Stimulated activated CD4-positive, alpha-beta T cell treated with anti-CD3 and anti-CD28 coated beads, Interleukin-12 subunit alpha, Interleukin-12 subunit beta, amount 100 ng/mL, for 4 hours (primary cell): Measurements from ENCODE around the gene TBCD.
A peak's percentile ranks its signal among the peaks of the same experiment; 100 is the strongest.

Source experiments
- DNase-seq: peaks from one replicate; pipeline ENCODE4 v3.0.0-alpha.2; 2020

Gene TBCD

DNA sequence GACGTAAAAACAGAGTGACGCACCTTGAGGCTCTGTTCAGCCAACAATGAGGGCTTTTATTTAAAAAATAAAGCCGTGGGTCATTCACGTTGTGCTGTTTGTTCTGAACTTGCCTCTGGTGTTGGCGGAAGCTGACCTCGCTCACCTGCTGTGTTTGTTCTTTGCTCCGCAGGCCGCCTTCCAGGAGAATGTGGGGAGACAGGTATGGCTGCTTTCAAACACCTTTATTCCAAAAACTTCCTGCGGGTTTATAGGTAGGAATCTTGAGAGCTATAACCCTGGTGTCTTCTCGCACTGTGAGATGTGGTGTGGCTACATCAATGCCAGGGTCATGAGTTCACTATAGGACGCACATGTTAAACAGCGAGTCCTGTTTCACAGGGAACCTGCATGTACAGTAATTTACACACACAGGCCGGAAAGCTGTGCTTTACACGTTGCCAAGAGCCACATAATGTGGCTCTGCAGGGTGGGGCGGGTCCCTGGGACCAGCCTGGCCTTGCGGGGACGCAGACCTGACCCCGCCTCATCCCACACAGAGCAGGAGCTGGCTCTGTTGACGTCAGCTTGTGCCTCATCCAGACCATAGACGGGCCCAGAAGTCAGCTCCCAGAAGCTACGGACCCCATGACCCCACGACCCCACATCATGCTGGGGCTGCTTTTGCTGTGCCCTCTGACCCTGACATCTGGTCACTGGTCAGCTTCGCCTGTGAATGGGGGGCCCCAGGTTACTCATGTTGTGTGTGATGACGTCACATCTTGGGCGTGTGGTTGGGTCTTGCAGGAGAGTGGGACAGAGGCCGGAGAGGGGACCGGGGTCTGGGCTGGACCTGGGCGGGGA, 137.9 kb downstream of the TBCD start:
- DNase-seq: no peak

DNA sequence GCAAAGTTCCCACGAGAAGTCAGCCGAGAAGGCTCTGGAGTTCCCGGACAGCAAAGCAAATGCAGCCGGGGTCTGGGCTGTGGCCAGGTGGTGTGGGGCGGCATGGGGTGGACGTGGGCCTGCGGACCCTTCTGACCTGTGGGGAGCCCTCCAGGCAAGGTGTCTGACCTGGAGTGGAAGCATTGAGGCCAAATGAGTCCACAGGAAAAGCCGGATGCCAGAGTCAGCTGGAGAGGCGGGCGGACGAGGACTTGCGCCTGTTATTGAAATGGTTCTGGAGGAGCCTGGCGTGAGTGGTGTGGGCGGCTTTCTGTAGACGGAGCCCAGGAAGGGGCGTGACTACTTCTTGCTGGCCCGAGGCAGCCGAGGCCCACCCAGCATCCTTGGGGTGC, 138.5 kb downstream of the TBCD start:
- no peak for DNase-seq

DNA sequence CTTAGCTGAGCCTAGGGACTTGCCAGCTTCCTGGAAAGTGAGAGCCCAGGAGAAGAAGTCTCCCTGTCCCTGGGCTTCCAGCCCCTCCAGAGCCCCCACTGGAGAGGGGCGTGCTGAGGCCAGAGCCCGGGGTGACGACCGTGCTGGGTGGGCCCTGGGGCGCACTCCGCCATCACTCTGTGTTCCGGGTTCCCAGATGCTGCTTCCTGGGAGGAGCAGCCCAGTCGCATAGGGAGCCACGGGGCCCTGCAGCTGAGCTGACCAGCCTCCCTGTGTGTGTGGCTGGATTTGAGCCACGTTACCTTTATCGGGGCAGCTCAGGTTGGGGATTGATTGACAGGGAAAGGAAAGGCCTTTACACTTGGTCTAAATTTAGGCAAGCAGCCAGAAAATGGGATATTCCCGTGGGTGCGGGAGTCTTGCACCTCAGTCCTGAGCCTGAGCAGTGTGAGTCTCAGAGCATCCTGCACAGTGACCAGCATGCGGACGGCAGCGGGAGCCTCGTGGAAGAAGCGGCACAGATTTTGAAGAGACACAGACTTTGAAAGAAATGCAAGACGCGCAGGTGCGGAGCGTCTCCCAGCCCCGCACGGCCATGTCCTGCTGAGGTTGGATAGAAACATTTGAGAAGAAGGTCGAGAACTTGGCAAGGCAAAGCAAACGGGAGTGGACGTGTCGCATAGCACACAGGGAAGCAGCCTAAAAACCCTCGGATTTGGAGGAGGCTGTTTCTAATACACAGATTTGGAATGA, 139.2 kb downstream of the TBCD start:
- DNase-seq: no peak

DNA sequence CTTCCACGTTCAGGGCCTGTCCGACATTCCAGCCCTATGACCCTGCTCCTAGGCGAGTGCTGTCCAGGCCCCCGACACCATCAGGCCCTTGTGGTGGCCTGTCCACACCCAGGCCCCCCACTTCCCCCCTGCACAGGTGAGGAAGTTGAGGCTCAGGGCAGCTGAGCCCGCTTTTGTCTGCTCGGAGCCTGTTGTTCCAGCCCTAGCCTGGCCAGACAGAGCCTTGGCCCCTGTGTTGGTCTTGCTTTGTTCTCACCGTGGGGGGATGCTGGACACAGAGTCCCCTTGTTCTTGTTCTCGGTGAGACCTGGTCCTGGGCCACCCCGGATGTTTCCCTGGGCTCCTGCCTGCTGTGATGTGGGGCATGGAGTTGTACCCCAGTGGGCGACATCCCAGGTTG, 140.0 kb downstream of the TBCD start:
- DNase-seq: no peak

DNA sequence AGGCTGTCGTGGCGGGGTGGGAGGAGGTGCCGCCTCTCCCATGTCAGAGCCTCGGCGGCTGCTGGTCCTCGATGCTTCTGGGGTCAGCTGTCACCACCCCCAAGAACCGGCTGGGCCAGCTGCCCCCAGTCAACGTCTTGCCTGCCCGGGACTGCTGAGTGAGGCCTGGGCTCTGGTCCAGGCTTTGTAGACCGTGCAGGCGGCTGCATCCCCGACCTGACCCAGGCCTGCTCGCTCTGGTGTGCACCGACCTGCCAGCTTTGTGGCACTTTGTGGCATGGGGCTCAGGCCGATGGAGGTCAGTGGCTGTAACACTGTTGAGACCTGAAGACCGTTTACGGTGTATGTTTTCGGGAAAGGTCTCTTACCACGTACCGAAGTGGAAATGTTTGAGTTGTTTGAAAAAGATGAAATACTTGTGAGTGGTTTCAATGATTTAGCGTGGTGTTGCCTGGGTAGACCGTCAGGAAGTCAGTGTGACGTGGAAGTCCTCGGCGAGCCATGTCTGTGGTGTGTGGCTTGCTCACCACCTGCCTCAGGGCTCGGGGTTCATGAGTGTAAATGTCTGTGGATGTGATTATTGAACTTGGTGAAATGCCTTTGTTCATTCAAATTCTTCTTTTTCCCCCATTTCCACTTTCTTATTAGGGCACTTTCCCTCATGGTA, 141.2 kb downstream of the TBCD start:
- DNase-seq: peak; percentile 32

DNA sequence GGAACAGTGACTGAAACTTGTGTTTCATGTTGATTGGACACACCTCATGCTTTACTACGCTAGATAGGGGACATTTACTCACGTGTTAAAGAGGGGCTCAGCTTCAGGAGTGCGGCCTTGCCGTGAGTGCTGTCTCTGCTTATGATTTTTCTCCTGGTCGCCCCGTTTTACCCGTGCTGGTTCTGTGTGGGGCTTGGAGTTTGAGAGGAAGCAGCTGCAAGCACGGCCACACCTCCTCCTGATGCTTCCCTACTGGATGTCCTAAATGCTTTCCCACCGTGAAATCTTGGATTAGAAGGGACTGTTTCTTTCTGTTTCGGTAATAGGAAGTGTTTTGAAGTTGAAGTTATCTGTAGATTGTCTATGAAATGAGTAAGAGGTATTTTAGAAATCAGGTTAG, 141.9 kb downstream of the TBCD start:
- DNase-seq: no peak

DNA sequence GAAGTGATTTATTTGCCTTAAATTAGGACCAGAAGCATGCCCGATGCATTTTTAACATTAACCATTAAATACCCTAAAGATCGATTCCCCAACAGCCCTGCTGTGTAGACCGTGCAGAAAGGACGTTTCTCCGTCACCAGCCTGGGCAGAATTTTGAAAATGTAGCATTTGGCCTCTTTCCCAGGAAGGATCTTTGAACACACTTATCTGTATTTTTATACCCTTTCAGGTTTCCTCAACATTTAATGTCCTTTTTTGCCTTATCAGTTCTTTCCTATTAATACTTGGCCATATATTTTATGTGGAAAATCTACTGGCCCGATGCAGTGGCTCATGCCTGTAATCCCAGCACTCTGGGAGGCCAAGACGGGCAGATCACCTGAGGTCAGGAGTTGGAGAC, 142.5 kb downstream of the TBCD start:
- DNase-seq: no peak

DNA sequence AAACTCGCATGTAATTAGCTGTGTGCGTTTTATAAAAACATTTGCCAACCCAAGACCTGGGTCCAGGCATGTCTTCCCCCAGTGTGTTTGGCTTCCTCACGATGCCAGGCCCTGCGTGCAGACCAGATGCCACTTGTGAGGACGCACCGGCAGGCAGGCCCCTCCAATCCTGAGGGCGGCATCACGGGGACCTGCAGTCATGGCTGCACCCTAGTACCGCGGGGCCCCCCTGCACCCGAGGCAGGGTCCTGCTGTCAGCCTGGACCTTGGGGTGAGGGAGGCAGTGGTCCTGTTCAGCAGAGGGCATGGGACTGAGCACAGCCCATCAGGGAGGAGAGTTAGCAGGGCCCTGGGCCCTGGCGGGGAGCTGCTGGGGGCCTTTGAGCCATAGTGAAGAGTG, 143.2 kb downstream of the TBCD start:
- no peak for DNase-seq

DNA sequence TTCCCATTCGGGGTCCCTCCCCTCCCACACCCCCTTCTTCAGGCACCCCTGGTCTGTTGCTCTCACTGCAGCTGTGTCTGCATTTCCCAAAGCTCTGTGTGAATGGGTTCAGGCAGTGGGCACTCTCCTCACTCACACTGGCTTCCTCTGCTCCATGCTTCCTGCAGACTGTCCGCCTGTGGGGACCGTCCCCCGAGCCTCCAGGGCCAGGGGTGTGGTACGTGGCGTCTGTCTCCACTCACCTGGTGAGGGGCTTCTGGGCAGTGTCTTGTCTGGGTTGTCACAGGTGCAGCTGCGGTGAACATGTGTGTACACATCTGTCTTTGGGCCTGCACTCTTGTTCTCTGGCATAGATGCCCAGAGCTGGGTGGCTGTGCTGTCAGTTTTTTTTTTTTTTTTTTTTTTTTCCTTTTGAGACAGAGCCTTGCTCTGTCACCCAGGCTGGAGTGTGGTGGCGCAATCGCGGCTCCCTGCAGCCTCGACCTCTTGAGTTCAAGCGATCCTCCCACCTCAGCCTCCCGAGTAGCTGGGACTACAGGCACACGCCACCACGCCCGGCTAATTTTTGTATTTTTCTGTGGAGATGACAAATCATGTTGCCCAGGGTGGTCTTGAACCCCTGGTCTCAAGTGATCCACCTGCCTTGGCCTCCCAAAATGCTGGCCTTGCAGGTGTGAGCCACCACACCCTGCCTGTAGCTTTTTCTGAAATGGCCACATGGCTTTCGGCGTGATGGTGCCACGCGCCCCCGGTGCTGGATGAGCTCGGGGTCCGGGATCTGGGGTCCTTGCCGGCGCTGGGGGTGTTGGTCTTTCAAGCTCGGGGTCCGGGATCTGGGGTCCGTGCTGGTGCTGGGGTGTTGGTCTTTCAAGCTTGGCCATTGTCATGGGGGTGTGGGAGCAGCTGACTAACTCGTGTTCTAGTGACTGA, 144.5 kb downstream of the TBCD start:
- DNase-seq: no peak

DNA sequence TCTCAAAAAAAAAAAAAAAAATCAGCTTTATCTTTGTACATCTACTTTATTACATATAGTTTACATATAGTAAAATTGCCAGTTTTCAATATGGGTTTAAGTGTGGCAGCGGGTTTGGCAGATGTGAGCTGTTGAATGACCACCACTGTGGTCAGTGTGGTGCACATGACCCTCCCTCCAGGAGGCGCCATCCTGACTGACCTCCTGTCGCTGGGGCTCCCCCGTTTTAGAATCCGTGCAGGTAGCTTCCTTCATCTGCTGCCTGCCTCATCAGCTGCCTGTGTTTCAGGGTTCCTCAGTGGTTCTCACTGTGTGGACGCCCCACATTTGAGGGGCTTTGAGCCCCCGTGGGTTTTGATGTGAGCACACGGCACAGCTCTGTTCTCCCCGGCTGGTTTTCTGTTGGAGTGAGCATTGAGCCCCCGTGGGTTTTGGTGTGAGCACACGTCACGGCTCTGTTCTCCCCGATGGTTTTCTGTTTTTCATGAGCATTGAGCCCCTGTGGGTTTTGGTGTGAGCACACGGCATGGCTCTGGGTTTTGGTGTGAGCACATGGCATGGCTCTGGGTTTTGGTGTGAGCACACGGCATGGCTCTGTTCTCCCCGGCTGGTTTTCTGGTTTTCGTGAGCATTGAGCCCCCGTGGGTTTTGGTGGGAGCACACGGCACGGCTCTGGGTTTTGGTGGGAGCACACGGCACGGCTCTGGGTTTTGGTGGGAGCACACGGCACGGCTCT, 145.8 kb downstream of the TBCD start:
- no peak for DNase-seq

DNA sequence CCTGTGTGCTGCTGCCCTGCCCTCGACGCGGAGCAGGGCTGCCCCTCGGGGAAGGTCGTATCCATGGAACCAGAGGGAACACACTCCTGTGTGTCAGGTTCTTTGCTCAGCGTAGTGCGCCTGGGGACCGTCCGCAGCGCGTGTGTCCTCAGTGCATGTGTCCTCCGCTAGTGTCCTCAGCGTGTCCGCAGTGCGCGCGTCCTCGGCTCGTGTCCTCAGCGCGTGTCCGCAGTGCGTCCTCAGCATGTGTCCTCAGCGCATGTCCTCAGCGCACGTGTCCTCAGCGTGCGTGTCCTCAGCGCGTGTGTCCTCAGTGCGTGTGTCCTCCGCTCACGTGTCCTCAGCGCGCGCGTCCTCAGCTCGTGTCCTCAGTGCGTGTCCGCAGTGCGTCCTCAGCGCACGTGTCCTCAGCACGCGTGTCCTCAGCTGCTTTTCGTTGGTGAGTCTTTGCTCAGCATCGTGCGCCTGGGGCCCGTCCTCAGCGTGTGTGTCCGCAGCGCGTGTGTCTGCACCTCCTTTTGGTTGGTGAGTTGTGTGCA, 147.2 kb downstream of the TBCD start:
- no peak for DNase-seq

DNA sequence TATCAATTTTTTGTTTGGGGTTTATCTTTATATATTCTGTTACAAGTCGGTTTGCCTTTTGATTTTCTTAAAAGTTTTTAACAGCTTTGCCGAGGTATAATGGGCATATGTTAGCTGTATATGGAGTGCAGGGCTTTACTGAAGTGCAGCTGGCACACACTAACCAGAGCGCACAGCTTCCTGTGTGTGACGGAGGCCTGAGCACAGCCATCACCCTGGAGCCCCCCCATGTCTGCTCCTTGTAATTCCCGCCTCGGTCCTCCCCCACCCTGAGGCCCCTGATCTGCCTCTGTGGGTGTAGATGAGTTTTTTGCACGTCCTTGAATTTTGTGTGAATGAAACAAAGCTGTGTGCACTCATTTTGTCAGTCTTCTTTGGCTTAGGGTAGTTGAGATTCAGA, 148.1 kb downstream of the TBCD start:
- no peak for DNase-seq

DNA sequence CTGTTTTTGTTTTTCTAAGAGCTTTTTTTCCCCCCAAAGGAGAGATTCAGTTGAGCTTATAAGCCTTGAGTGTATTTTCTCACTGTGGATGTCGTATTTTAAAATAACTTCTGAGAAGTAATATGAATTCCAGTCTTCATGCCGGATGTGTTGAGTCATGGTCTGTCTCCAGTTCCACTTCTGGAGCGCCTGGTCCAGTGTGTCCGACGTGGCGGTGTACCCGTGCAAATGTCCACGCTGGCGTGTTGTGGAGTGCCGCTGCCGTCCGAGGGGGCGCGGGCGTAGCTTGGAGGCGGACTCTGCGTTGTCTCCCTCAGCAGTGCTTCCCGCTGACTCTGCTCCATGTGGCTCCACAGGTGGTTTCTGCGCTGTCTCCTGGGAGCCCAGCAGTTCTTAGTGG, 148.9 kb downstream of the TBCD start:
- no peak for DNase-seq

DNA sequence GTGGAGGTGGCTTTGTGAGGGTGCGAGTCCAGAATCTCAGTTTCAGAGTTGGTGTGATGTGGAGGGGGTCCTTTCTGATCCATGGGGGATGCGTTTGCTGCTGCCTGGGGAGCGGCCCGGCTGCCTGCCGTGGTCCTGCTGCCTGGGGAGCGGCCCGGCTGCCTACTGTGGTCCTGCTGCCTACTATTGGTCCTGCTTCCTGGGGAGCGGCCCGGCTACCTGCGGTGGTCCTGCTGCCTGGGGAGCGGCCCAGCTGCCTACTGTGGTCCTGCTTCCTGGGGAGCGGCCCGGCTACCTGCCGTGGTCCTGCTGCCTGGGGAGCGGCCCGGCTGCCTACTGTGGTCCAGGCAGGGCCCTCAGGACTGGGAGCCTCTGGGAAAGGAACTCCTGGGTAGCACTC, 149.5 kb downstream of the TBCD start:
- DNase-seq: no peak

DNA sequence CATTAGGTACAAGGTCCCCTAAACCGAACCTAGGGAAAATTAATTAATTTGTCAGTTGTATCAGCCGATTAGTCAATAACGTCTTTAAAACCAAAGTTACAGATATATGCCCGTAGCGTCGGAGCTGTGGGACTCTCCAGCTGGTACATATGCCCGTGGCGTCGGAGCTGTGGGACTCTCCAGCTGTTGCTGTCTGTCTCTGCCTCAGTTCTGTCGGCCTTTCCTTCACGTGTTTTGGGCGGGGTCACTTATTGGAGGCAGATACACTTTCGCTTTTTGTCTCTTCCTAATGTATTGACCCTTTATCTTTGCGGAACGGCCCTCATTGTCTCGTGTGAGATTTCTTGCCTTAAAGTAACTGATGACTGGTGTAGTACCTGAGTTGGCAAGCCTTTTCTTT, 150.0 kb downstream of the TBCD start:
- DNase-seq: no peak

DNA sequence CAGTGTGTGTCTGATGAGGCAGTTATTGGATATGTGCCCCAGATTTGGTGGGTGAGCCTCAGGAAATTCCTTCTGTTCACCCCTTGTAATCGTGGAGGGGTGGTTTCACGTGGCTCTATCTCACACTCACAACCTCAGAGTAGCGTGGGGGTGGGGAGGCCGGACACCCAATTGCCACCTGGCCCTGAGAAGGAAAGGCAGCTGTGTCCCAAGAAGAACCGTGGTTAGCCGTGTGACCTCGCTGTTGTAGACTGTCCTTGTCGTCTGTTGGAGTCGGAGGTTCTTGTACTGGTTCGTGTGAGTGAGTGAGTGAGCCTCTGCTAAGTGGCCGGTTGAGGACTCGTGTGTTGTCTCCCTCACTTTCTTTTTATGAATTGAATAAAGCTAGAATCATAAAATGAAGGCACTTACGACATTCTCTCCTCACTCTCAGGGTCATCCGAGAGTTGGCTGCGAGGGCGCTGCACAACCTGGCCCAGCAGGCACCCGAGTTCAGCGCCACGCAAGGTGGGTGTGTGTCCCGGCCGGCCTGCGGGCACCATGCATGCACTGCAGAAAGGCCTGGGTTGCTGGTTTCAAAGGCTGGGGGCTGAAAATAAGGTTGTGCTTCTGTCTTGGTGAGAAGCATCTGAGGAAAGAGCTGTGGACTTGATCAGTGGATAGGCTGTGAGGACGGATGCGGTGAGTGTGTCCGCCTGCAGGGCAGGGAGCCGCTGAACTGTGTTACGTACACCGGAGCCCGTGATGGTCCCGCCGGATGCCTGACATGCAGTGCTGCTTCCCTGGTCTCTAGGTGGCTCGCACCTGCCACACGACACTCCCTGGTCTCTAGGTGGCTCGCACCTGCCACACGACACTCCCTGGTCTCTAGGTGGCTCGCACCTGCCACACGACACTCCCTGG, 151.4 kb downstream of the TBCD start:
- no peak for DNase-seq

DNA sequence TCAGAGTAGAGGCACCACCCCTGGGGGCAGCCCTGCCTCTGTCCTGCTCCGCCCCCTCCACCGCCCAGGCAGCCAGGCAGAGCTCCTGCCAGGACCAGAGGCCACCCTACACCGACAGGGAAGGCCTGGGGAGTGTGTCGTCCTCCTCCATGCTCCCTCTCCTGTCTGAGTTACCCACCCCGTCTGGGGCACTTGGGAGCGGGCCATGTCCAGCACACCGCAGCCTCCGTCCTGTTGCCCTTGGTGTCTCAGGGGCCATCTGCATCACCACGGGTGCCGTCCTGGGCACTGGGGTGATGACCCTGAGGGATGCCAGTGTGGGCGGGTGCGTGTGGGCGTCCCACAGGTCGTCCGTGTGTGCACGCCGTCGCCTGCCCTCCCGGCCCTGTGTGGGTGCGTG, 153.3 kb downstream of the TBCD start:
- DNase-seq: no peak

DNA sequence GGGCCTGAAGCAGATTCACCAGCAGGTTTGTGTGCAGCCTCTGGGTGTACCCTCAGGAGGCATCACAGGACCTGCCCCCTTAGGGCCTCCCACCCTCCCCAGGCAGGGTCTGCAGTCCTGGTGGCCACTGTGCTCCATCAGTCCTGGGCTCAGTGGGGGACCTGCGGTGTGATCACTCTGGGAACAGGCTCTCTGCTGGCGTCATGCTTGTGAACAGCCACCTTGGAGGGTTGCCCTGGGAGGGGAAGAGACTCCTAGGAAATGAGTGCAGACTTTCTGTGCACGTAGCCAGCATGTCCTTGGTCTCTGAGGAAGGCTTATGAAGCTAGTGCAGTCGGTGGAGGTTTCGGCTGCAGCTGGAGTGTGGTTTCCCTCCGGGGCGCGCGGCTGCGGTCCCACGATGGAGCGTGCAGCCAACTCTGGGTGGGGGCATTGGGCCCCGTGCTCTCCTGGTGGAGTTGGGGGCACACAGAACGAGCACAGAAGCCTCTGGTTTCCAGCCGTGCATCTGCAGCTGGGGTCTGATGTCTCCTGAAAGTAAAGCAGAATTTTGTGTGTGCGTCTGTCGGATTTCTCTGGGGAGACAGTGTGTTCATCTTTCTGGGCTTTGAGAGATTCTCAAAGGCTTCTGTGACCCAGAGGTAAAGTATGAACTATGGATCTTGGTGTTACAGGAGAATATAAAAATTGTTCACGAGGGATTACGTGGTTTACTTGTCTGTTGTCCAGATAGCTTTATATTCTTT, 156.1 kb downstream of the TBCD start:
- DNase-seq: no peak

DNA sequence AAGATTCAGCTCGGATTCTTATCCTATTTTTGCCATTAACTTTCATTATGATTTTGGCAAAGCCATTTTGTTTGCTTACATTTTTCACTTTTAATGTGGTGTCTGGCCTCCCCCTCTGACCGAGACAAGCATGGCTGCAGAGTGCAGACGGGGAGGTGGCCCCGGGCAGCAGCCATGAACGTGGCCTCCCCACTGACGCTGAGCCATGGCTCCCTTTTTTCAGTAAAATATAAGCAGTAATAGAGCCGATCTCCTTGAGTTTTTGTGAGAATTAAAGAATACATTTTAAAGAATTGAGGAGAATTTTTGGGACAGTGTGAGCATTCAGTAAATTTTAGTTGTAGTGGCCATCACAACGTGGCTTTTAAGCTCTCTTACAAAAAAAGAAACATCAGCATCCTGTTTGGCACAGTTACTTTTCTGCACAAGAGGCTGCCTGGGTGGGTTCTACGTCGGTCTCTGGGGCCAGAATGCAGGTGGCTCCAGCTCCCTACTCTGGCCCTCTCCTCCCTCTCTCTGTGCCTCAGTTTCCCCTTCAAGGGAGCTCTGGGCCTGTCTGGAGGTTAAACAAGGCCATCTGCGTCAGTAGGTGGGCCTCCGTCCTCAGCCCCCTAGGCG, 156.8 kb downstream of the TBCD start:
- no peak for DNase-seq
